Activated CD4-positive, alpha-beta T cell treated with anti-CD3 and anti-CD28 coated beads, Interleukin-2, amount 50 U/mL, for 4 hours (primary cell): ENCODE data around the gene HSPA12A.
A peak's percentile ranks its signal among the peaks of the same experiment; 100 is the strongest.

Experiments used
- DNase-seq, 2 experiments: peaks; one replicate each; pipeline ENCODE4 v3.0.0-alpha.2; 2020

Gene HSPA12A, protein sequence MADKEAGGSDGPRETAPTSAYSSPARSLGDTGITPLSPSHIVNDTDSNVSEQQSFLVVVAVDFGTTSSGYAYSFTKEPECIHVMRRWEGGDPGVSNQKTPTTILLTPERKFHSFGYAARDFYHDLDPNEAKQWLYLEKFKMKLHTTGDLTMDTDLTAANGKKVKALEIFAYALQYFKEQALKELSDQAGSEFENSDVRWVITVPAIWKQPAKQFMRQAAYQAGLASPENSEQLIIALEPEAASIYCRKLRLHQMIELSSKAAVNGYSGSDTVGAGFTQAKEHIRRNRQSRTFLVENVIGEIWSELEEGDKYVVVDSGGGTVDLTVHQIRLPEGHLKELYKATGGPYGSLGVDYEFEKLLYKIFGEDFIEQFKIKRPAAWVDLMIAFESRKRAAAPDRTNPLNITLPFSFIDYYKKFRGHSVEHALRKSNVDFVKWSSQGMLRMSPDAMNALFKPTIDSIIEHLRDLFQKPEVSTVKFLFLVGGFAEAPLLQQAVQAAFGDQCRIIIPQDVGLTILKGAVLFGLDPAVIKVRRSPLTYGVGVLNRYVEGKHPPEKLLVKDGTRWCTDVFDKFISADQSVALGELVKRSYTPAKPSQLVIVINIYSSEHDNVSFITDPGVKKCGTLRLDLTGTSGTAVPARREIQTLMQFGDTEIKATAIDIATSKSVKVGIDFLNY

DNA sequence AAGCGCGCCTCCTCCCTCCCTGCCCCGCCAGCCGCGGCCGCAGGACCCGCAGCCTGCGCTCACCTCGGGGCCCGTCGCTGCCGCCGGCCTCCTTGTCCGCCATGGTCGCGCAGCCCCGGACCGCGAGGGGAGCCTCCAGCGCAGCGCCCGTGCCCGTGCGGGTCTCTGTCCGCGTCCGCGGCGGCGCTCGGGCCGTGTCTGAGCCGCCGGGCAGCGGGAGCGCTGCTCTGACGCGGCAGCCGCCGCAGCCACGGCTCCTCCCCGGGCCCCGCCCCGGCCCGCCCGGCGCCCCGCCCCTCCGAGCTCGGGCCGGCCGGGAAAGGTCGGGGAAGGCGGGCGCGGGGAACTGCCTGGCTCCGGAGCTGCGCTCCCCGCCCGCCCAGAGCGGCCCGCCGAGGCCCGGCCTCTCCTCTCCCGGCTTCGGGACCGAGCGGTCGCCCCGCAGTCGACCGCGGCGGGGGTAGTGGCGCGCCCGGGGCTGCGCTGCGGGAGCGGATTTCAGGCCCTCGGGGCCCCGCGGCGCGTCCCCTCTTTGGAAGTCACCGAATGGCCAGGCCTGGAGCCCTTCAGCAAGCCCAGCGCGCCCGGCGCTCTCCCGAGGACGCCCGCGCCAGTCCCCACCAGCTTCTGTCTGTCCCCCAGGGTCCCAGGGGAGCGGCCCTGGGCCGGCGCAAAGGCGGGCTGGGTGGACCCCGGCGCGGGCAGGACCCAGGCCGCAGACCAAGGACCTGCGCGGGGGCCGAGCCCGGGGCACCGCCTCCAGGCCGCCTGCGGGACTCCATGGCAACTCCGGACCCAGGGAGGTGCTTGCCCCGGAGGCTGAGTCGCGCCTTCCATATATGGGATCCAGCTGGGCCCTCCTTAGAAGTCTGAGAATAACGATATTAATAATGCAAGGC, at the start of gene HSPA12A:
TSS of gene HSPA12A (minus strand) at position 200 of the 899 bp plus-strand sequence. CDS start at position 103, 97 bp downstream.
- peak; percentile 20 to 21 for DNase-seq

DNA sequence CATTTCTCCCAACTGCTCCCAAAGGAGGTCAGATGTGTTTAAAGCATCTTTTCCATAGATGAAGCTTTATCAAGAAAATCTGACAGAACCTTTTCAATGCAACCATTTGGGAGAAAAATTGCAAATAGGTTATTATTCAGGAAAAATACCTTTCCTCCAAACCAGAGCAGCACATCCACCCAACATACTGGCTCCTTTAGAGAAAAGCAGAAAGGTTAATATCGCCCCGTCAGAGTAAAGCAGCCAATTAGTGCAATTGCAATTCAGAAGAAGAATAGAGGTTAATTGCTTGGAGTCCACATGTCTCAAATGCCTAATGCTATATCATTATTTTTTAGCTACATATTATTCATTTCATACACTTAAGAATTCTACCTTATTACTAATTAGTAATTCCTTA, 48.9 kb upstream of the HSPA12A start:
- DNase-seq: no peak

DNA sequence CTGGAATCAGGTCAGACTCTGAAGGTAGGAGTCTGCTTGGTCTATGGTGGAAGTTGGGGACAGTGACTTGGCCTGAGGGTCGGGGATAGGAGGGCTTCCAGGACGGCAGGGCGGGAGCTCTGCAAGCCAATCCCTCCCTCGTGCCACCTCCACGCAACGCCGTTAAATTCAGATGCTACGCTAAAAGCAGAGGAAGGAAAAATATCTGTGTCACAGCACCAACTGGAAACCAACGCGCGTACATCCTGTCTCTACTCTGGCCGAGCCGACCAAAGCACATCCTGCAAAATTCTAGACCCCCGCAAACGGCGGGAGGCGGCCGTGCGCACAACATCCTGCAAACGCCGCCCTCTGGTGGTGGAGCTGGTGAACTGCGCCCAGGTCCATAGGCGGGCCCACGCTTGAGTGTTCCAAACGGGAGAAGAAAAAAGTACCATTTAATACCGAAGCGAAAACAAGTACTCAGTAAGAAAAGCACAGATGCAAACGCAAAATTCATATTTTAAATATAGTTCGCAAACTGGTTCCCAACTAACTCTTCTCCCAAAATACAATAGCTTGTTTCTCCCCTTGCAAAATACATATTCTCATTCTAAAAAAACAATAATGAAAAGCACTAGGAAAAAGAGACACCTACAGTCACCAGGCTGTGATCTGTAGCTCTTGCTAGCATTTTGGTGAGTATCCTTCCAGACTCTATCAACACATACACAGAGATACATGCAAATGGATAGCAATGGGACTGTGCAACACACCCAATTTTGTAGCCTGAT, 45.7 kb upstream of the HSPA12A start:
- peak; percentile 56 to 60 for DNase-seq

DNA sequence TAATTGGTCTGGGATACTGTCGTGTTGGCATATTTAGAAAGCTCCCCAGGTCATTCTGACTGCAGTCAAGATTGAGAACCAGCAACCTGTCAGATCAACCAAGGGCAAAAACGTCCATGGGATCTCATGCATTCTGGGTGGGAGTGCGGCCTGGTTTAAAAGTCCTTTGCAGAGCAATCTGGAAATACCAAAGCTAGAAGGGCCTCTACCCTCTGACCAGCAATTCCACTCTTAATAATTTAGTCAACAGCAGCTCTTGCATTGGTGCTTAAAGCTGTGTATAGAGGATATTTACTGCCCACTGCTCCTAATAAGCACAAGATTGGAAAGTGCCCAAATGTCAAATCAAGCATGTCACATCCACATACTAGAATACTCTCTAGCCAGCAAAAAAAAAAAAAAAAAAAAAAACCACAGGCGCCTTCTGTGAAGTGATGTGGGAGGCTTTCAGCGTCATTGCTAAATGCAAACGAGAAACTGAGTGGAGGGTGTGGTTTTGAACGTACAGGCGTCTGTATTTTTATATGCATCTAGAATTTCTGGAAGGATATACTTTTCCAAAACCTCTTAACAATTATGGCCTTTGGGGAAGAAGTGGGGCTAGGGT, 44.8 kb upstream of the HSPA12A start:
- DNase-seq: no peak

DNA sequence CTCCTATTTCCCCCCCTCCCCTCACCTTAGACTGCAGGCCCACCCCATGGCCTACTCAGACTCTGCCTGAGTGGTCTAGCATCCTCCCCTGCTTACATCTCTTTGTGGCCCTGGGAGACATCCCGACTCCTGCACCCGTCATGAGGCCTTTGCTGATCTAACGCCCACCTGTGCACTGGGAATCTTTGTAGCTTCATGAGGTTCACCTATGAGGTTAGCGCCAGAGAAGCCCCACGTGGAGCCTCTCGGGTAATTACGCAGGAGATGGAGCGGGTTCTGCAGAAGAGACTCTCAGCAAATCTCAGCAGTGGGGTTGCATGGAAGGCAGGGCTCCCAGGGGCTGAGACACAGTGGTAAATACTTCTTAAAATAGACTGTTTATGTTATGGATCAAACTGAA, 43.5 kb upstream of the HSPA12A start:
- no peak for DNase-seq

DNA sequence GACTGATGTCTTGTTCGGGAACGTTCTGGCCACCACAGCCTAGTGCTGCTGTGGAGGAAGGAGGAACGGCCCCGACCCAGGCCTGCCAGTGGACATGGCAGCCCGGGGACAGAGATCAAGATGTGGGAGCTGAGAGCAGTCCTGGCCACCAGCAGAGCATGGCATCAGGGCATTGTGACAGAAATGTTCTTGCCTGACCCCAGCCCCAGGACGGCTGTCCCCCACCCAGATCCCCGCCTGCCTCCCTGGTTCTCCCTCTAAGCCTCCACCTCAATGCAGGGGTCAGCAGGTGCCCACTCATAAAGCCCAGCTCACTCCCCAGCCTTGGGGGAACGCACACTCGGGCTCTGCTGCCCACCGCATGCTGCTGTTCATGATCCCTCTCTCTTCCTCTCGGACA, 42.9 kb upstream of the HSPA12A start:
- DNase-seq: no peak

DNA sequence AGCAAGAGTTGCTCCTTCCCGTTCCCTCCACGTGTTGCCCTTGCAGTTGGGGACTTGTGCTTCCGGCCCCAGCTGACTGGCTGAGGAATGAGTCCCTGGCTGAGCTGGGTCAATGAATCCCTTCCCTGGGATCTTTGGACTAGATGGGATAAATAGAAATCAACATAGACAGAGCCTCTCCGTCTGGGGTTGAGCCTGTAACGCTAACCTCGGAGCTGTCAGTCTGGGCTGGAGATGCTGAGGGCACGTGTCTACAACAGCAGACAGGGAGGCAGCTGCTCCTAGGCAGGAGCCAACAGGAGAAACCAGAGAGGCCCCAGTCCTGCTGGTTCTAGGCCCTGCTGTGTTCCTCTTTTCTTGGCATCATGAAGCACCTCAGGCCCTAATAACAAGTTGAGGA, 42.3 kb upstream of the HSPA12A start:
- no peak for DNase-seq

DNA sequence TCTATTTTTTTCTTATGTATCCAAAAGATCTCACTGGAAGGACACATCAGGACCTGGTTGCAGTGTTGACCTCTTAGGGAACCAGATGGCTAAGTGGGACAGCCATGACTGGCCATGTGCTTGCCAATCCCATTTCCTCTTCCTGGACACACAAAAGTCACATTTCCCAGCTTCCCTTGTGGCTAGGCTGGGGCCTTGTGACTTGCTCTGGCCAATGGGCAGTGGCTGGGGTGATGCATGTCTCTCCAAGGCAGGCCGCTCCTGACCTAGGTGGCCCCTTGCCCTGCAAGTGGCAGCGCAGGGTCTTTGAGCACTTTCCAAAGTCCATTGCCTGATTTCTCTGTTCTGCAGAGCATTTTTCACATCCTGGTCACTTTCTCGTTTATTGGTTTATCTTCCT, 41.7 kb upstream of the HSPA12A start:
- DNase-seq: no peak

DNA sequence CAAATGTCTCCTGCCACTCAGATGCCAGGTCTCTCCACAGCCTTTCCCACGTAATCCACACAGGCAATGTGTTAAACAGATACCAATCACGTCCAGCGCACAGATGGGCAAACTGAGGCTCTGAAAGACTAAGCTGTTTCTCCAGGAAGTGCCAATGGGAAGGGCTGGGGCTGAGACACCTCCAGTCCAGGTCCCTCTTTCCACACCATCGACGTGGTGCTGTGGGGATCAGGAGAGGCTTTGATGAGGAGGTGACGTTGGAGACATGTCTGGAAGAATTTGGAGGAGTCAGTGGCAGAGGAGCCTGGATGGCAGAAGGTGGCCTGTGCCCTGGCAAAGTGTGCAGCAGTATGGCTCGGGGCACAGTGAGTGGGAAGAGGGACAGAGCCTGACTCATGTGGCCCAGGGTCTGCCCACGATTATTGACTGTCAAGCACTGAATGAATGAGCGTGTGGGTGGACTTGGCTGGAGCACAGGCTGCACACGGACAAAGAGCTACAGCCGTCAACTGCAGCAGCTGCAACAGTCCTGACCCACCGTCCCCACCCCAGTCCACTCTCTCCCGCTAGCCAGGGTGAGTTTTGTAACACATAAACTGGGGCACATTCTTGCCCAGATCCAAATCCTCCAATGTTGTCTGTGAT, 40.8 kb upstream of the HSPA12A start:
- DNase-seq: no peak

DNA sequence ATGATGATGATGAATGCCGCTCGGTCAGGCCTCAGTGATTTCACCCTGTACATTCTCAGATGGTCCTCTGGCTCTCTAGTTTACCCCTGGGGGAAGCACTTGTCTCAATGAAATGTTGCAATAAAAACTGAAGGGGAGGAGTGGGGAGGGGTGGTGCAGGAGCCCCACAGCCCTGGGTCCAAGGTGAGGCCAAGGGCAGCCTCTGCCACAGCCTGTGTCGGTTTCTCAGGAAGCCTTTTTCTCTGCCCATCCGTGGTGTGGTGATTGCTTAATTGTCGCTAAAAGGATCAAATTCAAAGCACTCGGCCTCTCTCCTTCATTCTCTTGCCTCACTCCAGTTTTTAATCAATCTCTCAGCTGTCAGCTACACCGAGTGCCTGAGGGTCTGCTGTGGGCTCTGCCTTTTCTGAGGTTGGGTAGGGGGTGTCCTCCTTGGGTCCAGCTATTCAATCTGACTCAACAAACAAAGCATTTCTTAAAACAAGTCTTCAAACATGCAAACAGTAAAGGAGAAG, 39.1 kb upstream of the HSPA12A start:
- DNase-seq: no peak

DNA sequence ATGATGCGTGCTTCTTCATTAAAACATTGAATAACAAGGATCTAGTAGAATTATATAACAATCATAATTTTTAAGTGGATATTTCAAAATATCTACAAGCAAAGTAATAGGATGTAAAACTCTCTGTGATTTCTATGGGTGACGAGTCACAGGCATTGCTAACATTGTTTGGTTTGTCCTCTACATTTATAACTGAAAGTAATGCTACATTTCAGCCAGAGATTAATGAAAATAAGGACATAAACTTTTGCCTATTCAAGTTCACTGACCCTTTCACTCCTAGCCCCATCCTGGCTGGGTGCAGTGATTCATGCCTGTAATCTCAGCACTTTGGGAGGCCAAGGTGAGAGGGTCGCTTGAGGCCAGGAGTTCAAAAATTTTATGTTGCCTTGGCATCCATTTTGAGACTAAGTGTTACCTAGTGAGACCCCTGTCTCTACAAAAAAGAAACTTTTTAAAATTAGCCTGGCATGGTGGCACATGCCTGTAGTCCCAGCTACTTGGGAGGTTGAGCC, 38.4 kb upstream of the HSPA12A start:
- DNase-seq: no peak

DNA sequence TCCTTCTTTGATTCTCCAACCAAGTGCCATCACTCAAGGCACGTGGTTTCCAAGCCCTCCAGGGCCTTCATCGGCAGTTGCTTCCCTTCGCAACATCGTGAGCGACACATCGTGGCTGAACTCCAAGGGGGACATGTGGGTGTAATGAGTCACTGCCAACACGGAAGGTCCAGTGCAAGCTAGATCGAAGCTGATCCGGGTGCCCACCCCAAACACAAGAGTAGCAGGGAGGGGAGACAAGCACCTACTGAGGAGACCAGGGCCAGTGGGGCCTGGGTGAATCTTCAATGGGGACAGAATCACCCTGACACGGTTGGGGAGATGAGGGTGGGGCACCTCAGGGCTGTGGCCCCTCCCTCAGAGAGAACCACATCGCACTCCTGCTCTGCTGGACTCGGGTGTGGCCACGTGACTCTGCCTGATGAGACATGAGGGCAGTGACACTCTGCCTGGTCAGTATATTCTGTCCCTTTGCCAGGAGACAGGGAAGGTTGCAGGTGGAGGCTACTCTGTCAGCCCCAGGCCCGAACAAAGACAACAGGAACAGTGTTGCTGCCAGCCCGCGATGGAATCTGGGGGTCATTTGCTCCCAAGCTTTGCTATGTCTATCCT, 36.8 kb upstream of the HSPA12A start:
- DNase-seq: no peak

DNA sequence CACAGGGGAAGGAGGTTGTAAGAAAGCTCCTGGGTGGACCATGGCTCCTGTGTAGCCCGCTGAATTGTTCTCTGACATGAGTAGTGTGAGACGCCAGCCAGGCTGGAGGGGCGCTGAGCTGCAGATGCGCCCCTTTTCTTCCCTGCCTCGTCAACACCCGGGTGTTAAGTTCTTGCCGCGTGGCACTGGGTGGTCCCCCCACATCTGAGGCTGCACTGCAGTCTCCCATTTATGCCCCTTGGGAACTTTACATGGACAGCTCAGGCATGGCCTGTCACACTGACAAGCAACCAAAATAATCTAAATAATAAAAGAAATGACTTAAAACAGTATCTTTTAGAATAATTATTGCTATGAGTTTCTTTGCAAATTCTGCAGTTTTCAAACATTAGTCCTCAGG, 34.6 kb upstream of the HSPA12A start:
- no peak for DNase-seq

DNA sequence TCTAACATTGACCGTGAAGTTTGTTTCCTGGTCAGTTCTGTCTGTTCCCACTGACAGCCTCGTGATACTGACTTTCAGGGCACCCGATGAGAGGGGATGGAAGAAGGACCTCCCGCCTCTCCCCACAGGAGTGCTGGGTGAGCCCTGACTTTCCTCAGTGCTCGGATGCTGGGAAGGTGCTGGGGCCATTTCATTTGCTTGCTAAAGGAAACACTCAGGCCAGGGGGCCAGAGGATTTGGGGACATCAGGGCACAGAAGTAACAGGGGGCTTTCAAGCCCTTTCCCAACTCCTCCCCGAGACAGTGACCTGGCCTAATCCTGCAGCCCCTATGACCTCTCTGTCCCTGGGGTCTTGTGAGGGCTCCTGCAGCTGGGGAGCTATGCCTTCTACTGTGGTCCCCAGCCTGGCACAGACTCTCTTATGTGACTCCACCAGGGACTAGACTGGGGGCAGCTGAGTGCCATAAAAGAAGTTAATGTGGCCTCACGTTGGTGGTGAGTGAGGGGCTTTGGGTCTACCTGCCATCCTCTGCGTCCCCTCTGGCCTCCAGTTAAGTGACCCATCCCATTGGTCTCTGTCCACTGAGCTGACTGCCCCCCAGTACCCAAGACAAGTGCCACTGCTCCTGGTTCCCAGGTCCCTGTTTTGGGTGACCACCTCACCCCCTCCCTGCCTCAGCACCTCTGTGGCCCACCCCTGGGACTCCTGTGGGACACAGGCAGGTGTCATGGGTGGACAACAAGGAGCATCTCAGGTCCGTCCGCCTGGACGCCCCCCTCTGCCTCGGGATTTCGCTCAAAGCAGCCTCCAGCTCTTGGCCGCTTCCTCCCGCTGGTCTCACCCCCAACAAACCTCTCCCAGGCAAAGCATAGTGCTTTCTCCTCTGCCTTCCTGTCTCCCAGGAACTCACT, 33.4 kb upstream of the HSPA12A start:
- no peak for DNase-seq

DNA sequence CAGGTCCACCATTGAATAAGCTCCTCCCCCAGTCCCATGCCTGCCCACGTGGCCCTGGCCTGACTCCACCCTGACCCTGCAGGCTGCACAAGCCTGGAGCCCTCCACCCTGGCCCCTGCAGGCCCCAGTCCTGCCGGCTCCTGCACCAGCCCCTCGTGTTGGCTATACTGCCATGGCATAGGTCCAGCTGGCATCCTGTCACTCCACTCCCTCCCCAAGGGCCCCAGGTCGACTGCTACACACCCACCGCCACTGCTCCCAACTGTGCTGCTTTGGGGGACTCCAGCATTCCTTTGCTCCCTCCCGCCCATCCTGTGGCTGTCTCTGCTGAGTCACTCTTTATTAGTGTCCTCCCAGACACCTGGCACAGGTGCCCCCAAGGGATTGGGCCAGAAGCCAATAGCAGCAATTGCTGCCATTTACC, 32.4 kb upstream of the HSPA12A start:
- DNase-seq: no peak

DNA sequence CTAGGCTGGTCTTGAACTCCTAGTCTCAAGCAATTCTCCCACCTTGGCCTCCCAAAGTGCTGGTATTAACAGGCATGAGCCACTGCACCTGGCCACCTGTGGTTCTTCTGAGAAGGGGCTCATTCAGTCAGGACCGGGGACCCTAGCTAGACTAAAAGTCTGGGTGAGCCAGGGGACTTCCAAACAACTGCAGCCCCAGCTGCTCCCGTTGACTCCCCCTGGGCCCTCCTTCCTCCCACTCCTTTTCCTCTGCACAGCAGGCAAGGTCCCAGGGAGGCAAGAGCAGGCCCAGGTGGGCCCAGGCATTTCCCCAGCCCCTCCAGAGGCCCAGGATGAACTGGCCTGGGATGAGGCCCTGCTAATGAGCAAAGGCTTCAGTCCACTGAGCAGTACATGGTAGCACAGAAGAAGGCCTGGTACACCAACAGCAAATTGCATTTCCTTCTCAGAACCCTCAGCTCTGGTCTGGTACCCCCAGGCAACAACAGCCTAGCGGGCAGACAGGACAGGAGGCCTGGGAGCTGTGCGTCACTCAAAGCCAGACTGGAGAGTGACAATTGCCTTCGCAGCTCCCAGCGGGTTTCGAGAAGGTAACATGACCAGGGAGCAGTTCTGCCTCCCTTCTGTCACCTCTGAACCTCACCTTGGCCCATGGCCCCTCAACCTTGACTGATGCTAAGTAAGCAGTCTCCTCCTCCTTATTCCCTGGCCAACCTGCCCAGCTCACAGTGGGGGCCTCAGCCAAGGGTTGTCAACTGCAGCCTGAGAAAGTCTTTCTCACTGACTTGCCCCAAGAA, 30.7 kb upstream of the HSPA12A start:
- no peak for DNase-seq

DNA sequence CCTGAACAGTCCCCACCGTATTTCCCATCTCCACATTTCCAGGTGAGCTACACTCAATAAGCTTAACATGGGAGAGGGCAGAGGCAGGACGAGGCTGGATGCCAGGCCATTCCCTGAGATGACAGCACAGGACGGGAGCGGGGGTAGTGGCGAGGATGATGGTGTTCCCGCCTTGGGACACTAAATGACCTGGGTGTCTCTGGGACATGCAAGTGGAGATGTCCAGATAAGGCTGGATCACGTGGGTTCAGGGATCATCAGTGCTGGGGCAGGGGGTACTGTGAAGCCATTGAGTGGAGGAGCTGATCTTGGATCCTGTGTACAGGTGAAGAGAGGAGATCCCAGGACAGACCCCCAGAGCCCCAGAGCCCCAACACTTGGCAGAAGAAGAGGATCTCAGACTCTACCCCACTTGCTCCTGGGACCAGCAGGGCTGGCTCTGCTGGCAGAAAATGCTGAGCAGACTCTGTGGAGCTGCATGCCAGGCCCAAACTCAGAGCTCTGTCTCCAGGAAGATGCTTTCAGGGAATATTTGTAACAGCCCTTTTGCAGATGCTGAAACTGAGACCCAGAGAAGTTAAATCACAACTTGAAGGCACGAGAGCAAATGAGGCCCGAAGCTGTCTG, 29.7 kb upstream of the HSPA12A start:
- no peak for DNase-seq
